Smooth muscle cell (in vitro differentiated cells): ENCODE measurements around the gene FAM13A. TPM values are rescaled to one million over a fixed set of nuclear protein-coding genes. Genes with fewer than 3 reads are reported as not detected.

ENCODE experiments used
- DNase-seq: peaks from one replicate; lab custom pipeline; 2025; ENCODE audit not compliant: unreplicated experiment; lab: John Stamatoyannopoulos, UW
- H2AFZ ChIP-seq: fragments of 200-600 bp; sonication (generic); 2 replicates; pipeline ENCODE4 v1.6.0; 2016; ENCODE audit warnings: antibody characterized with exemption, low read depth, mild to moderate bottlenecking
- H3F3A ChIP-seq: fragments of 200-600 bp; sonication (generic); 2 replicates; pipeline ENCODE4 v1.6.0; 2017; ENCODE audit warnings: antibody characterized with exemption, low read depth
- H3K27ac ChIP-seq: fragments of 200-600 bp; sonication (generic); 2 replicates; pipeline ENCODE4 v1.5.1; 2016; ENCODE audit warnings: low read depth, mild to moderate bottlenecking
- H3K27me3 ChIP-seq: fragments of 200-600 bp; sonication (generic); 2 replicates; pipeline ENCODE4 v1.6.1; 2016; ENCODE audit warnings: low read depth, mild to moderate bottlenecking
- H3K36me3 ChIP-seq: fragments of 200-600 bp; sonication (generic); 2 replicates; pipeline ENCODE4 v1.5.1; 2016; ENCODE audit warnings: low read depth
- H3K4me1 ChIP-seq: fragments of 200-600 bp; sonication (generic); 2 replicates; pipeline ENCODE4 v1.5.1; 2016; ENCODE audit warnings: low read depth
- H3K4me2 ChIP-seq: fragments of 200-600 bp; sonication (generic); 2 replicates; pipeline ENCODE4 v1.6.0; 2016; ENCODE audit warnings: mild to moderate bottlenecking
- H3K4me3 ChIP-seq: fragments of 200-600 bp; sonication (generic); 2 replicates; pipeline ENCODE4 v1.5.1; 2016; ENCODE audit warnings: mild to moderate bottlenecking
- H3K79me2 ChIP-seq: fragments of 200-600 bp; sonication (generic); 2 replicates; pipeline ENCODE4 v1.6.0; 2016; ENCODE audit warnings: low read depth, mild to moderate bottlenecking
- H3K9ac ChIP-seq: fragments of 200-600 bp; sonication (generic); 2 replicates; pipeline ENCODE4 v1.6.0; 2016; ENCODE audit warnings: low read depth
- H3K9me3 ChIP-seq: fragments of 200-600 bp; sonication (generic); replicated peaks from 2 replicates; pipeline ENCODE4 v1.5.1; 2016; ENCODE audit warnings: low read depth
- H4K20me1 ChIP-seq: fragments of 200-600 bp; sonication (generic); 2 replicates; pipeline ENCODE4 v1.6.0; 2016; ENCODE audit warnings: low read depth
- CTCF ChIP-seq: fragments of 200-600 bp; sonication (generic); IDR thresholded peaks from 2 replicates; pipeline ENCODE4 v1.5.1; 2017; ENCODE audit warnings: borderline replicate concordance, mild to moderate bottlenecking, antibody characterized with exemption; ENCODE audit not compliant: insufficient read depth, poor library complexity, severe bottlenecking
- WGBS: methylation state at CpG from one replicate; pipeline ENCODE4 v1.1.7; 2016; ENCODE audit warnings: low lambda C conversion rate; 5-methylcytosine and 5-hydroxymethylcytosine counted together
- polyA plus RNA-seq: library from polyadenylated mRNA; unstranded; fragments of >200 nt; fragmentation: Nextera tagmentation; extraction: Ambion mirVana; gene quantifications from 2 replicates; pipeline ENCODE4 v1.2.1, GENCODE V29; 2016
- total RNA-seq: library from RNA; depleted of rRNA; stranded (reverse); fragments of >200 nt; gene quantifications from 2 replicates; pipeline ENCODE4 v1.2.3, GENCODE V29; 2014

Gene FAM13A
- total and polyA plus RNA-seq, 2 experiments from 2014 or later, result 14.6 to 39.9 TPM

DNA sequence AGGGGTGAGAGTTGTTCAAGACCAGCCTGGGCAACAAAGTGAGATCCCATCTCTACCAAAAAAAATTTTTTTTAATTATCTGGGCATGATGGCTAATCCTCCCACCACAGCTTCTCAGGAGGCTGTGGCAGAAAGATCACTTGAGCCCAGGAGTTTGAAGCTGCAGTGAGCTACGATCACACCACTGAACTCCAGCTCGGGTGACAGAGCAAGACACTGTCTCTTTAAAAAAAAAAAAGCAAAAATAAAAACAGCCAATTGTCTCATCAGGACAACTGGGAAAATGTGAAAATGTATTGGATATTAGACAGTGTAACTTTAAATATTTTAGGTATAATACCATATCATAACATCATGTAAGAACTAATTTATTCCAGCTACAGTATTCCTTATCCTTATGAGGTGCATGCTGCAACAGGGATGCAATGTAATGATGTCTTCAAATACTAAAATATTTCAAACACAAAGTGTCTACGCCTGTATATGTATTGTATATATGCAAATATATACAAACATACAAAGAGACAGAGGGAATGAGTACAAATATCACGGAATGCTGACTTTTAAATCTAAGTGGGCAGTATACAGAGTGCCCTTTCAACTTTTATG is 17.2 kb downstream of the FAM13A start:
- H3K79me2 ChIP-seq, result peaks cover 14% of the 10 kb centered on the region
- no peaks in the 10 kb centered on the region for H4K20me1 ChIP-seq
- H3K27me3 ChIP-seq, result no peaks in the 10 kb centered on the region
- no peak for DNase-seq
- H2AFZ ChIP-seq, result no peak overlapping the region
- no peak overlapping the region for H3K4me3 ChIP-seq
- no peaks in the 10 kb centered on the region for H3K4me1 ChIP-seq
- no peaks in the 10 kb centered on the region for H3K36me3 ChIP-seq
- no peak overlapping the region for H3K4me2 ChIP-seq
- no peaks in the 10 kb centered on the region for H3F3A ChIP-seq
- no peak overlapping the region for H3K27ac ChIP-seq
- WGBS, result 81% methylated on average over 4 of the region's 4 CpGs
- H3K9me3 ChIP-seq, result no peaks in the 10 kb centered on the region
- H3K9ac ChIP-seq, result no peak overlapping the region
- no peak for TF ChIP-seq CTCF

- no peak overlapping the region for H2AFZ ChIP-seq
- H3K4me2 ChIP-seq, result no peak overlapping the region
- H3K9me3 ChIP-seq, result no peaks in the 10 kb centered on the region
- no peaks in the 10 kb centered on the region for H4K20me1 ChIP-seq
- H3K79me2 ChIP-seq, result peaks cover 3% of the 10 kb centered on the region
- no peaks in the 10 kb centered on the region for H3K4me1 ChIP-seq
- H3F3A ChIP-seq, result no peaks in the 10 kb centered on the region
- H3K4me3 ChIP-seq, result no peak overlapping the region
- no peaks in the 10 kb centered on the region for H3K36me3 ChIP-seq
- H3K9ac ChIP-seq, result no peak overlapping the region
- TF ChIP-seq CTCF, result no peak
- H3K27ac ChIP-seq, result no peak overlapping the region
- H3K27me3 ChIP-seq, result no peaks in the 10 kb centered on the region
- DNase-seq, result no peak
- 98% methylated on average over 2 of the region's 2 CpGs for WGBS
Measured at GRCh38 chr4:89036535-89036934, 20.4 kb downstream of the FAM13A start.

- H3K27me3 ChIP-seq, result no peaks in the 10 kb centered on the region
- no peak for DNase-seq
- H3K4me3 ChIP-seq, result no peak overlapping the region
- H3K9me3 ChIP-seq, result no peaks in the 10 kb centered on the region
- H3K79me2 ChIP-seq, result peaks cover 6% of the 10 kb centered on the region
- no peak overlapping the region for H3K27ac ChIP-seq
- H4K20me1 ChIP-seq, result no peaks in the 10 kb centered on the region
- H3F3A ChIP-seq, result no peaks in the 10 kb centered on the region
- H3K4me1 ChIP-seq, result no peaks in the 10 kb centered on the region
- no peak overlapping the region for H3K4me2 ChIP-seq
- no peak overlapping the region for H2AFZ ChIP-seq
- no peaks in the 10 kb centered on the region for H3K36me3 ChIP-seq
- H3K9ac ChIP-seq, result no peak overlapping the region
- no peak for TF ChIP-seq CTCF
Measured at GRCh38 chr4:89031272-89031671, 25.7 kb downstream of the FAM13A start.

DNA sequence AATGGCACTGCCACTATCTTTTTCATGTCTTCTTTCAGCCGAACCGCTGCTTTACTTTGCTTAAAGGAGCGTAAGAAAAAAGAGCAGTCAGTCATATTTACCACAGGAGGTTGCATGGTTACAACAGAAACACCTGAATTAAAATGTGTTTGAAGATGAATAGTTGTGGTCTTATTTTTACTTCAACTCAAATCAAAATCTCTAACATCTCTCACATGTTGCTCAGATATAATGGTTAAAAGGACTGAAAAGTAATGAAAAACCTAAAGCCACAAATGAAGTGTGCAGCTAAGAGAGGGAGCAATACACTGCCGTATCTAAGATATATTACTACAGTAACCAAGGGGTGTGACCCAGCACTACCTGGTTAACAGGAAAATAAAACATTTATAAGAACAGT is 27.4 kb downstream of the FAM13A start:
- Histone ChIP-seq H3K4me3 (no peak overlapping the region), H2AFZ (no peak overlapping the region), H3K27ac (no peak overlapping the region), H3K36me3 (no peaks in the 10 kb centered on the region), H3K27me3 (no peaks in the 10 kb centered on the region), H3K4me1 (no peaks in the 10 kb centered on the region), H3F3A (no peaks in the 10 kb centered on the region), H3K79me2 (peaks cover 6% of the 10 kb centered on the region), H3K9me3 (no peaks in the 10 kb centered on the region), H4K20me1 (no peaks in the 10 kb centered on the region), H3K9ac (no peak overlapping the region), H3K4me2 (no peak overlapping the region)
- 93% methylated on average over 4 of the region's 4 CpGs for WGBS
- no peak for TF ChIP-seq CTCF
- DNase-seq, result no peak
